IPS DF 19.7 (cell line): ENCODE data around the gene TBCB.
"Not testable (repeated sequence)": the region's sequence is repeated elsewhere in the genome, so short reads cannot be mapped to it uniquely, and the experiment has no call there.

ENCODE experiments used
- DNase-seq: peaks from one replicate; pipeline ENCODE4 v3.0.0-alpha.2; 2013; ENCODE audit warnings: low read depth, low spot score

Gene TBCB

DNA sequence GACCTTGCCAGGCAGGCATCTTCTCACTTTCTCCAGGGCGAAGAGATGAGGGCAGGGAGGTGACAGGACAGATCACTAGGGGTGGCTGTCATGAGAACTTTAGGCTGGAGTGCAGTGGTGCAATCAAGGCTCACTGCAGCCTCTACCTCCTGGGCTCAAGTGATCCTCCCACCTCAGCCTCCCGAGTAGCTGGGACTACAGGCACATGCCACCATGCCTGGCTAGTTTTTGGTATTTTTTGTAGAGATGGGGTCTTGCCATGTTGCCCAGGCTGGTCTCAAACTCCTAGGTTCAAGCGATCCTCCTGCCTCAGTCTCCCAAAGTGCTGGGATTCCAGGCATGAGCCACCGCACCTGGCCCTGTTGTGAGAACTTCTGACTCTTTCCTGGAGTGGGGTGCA is 19.6 kb downstream of the TBCB start:
- not testable (repeated sequence) for DNase-seq

DNA sequence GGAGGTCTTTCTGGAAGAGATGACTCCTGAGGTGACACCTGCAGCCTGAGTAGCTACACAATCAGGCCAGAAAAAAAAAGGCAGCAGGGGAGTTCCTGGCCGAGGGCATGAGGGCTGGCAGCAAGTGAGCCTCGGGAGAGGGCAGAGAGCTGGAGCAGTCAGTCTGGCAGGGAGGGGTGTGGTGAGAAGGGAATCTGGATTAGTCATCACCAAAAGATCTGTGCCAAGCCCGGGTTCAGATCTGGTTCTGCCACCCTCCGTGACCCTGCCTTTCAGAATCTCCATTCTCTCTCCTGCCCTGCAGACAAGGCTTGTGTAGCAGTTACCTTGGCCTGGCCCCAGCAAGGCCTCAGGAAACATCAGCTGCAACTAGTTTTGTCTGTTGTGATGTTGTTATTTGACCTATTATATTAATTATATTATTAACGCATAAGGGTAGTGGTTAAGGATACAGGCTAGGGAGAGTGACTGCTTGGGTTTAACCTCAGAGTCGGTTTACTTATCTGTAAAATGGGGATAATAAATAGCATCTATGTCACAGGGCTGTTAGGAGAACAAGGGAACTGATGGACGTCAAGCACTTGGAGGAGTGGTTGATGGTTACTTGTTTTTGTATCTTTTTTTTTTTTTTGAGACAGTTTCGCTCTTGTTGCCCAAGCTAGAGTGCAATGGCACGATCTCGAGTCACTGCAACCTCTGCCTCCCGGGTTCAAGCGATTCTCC is 21.9 kb downstream of the TBCB start:
- DNase-seq = no peak

DNA sequence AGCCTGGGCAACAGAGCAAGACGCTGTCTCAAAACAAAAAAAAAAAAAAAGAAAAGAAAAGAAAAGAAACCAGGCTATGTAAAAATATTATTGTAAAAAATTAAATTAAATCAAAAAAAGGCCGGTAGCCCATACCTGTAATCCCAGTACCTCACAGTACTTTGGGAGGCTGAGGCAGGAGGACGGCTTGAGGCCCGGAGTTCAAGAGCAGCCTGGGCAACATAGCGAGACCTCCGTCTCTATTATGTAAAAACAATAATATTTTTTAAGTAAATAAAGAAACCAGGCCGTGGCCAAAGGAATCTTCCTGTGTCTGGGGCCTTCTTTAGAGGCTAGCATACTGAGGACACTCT is 23.8 kb downstream of the TBCB start:
- DNase-seq = no peak

DNA sequence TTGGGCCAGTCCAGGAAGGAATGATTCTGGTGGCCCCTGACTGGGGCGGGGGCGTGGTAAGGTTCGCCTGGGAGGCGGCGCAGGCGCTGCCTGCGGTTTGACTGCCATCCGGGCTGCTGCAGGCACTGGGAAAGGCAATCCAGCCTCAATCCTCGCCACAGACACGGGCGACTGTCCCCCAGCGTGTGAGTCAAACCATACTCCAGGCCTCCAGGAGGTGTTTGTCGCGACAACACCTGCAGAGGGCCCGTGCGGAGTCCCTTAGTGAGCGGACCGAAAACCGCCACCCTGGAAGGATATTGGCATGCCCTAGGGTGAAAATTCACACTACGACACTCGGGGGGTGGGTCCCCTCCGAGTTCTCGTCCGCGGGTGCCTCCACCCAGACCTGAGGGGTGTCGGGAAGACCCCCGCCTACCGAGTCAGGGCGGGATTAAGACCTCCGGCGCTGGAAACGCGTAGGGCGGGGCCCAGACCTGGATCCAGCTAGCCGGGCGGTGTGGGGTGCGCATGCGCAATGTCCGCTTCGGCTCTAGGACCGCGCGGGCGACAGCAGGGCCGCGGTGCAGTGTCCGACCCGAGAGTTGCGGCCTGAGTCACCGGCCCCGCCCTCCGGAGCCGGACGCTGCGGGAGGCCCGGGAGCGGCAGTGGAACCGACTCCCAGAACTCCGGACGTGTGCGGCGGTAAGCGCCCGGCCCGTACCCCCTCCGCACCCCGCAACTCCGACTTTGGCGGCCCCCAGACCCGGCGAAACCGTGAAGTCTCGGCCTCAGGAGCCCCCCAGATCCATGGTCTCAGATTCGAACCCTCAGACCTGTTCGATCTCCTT is 24.4 kb downstream of the TBCB start, which contains the start of gene CAPNS1:
Gene CAPNS1 (plus strand): TSS at position 594 of the 831 bp plus-strand sequence. CDS start 946 bp downstream, outside the sequence.
- no peak for DNase-seq

DNA sequence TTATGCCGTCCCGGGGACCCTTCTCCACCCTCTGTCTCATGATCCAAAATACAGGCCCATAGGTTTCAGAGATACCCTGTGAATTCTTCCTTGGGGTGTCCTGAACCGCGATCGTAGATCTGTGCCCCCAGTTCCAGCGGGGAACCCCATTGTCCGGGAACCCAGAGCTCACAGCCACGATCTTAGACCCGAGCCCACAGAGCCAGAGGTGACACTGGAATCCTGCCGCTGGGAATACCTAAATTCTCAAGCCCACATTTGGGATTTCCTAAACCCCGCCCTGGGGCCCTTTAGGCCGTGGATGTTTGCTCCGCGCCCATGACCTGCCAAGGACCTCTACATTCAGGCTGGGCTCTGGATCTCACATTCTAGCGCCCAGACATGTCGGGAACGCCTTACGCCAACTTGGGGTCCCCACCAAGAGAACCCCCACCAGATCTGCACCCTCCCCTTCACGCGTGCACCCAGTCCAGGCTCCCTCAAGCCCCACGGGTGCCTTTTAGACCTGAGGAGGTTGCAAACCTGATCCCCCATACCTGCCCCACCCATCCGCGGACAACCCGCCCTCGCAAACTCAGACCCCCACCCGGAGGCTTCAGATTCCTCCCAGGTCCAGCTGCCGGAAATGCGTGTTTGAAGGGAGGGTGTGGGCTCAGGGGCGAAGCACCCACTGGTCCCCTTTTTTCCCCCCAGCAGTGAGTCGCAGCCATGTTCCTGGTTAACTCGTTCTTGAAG is 25.2 kb downstream of the TBCB start:
- no peak for DNase-seq

DNA sequence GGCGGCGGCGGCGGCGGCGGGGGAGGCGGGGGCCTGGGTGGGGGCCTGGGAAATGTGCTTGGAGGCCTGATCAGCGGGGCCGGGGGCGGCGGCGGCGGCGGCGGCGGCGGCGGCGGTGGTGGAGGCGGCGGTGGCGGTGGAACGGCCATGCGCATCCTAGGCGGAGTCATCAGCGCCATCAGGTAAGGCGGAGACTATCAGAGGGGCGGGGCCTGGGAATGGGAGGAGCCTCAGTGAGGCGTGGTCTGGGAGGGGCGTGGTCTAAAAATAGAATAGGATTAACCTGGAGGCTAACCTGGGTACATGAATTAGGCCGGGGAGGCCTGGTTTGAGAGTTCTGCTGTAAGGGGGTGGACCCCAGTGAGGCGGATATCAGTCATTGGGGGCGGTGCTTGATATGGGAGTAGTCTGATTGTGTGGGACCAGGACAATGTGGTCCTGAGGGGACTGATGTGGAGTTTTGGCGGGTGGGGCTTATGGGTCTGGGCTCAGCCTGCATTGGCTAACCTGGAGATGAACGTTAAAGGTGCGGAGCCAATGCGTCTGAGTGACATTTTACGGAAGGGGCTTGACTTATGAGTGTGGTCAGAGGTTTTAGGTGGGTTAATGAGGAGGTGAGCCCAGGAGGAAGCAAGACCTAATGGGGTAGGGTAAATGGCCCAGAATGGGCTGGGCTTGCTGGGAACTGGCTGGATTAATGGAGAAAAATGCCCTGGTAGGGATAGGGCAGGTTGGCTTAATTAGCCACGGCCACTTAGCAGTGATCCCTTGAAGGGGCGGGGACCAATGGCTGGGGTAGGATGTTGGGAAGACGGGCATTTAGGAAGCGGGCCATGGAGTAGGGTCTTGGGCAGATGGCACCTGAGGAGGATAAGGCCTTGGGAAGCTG is 26.0 kb downstream of the TBCB start:
- DNase-seq = peak; percentile 90

DNA sequence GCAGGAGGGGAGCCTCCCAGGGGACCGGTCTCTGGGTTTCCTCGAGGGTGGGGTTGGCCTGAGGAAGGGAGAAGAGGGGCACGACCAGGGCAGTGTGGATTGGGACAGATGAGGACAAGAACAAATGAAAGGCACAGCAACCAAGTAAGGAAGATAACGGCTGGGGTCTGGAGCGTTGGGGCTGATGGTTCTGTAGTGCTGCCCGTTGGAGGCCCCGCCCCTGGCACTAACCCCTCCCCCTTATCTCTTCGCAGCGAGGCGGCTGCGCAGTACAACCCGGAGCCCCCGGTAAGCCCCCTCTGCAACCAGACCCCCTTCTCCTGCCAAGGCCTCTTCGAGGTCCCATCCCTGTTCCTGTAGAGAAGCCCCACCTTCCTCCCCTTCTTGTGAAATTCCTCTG is 26.8 kb downstream of the TBCB start:
- DNase-seq = no peak

DNA sequence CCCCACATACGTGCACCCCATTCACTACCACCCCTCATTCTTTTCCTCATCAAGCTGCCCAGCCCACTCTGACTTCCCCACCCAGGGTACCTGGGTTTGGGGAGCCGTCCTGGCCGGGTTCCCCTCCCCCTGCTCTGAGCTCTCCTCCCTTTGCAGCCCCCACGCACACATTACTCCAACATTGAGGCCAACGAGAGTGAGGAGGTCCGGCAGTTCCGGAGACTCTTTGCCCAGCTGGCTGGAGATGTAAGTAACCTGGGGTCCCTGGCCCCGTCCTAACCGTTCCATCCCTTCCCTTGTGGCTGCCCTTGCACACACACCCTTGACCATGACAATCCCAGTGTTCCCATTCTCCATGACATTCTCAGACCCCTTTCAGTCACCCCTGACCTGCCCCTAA is 27.2 kb downstream of the TBCB start:
- no peak for DNase-seq

DNA sequence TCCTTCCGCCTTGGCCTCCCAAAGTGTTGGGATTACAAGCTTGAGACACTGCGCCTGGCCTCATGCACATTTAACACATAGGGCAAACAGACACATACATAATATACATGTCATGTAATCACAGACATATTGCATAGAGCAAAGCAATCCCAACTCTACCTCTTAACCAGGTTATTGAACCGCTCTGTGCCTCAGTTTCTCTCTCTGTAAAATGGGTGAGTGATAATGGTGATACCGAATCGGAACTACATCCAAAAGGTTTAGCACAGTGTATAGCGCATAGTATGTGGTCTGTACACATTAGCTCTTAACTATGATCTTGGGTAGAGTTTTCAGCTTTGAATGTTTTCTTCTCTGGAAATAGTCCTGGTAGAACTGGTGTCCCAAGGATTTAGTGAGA is 29.4 kb downstream of the TBCB start:
- no peak for DNase-seq

DNA sequence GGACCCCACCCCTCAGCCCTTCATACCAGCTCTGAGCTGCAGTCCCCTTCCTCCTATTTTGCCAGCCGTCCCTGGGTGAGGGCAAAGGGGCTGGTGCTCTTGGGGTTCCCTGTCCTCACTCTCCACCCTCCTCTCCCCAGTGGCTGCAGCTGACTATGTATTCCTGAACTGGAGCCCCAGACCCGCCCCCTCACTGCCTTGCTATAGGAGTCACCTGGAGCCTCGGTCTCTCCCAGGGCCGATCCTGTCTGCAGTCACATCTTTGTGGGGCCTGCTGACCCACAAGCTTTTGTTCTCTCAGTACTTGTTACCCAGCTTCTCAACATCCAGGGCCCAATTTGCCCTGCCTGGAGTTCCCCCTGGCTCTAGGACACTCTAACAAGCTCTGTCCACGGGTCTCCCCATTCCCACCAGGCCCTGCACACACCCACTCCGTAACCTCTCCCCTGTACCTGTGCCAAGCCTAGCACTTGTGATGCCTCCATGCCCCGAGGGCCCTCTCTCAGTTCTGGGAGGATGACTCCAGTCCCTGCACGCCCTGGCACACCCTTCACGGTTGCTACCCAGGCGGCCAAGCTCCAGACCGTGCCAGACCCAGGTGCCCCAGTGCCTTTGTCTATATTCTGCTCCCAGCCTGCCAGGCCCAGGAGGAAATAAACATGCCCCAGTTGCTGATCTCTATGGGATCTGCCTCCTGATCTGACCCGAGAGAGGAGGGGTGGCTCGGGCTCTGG is 34.6 kb downstream of the TBCB start:
- no peak for DNase-seq

DNA sequence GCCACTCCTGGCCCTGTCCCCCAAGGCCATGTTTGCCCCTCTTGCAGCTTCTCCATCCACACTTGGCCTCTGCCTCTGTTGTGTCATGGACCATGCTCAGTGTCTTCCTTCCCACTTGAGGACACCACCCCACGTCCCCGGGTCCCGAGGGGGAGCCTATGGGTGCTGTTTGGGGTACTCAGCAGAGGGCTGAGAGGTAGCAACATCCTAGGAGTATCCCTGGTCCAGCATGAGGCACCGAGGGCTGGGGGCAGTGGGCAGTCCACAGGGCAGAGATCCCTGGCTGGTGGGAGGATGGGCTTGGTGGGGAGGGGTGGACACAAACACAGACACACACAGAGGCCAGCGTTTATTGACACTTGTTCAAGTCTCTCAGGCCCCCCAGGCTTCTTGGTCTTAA is 35.3 kb downstream of the TBCB start:
- DNase-seq = no peak

DNA sequence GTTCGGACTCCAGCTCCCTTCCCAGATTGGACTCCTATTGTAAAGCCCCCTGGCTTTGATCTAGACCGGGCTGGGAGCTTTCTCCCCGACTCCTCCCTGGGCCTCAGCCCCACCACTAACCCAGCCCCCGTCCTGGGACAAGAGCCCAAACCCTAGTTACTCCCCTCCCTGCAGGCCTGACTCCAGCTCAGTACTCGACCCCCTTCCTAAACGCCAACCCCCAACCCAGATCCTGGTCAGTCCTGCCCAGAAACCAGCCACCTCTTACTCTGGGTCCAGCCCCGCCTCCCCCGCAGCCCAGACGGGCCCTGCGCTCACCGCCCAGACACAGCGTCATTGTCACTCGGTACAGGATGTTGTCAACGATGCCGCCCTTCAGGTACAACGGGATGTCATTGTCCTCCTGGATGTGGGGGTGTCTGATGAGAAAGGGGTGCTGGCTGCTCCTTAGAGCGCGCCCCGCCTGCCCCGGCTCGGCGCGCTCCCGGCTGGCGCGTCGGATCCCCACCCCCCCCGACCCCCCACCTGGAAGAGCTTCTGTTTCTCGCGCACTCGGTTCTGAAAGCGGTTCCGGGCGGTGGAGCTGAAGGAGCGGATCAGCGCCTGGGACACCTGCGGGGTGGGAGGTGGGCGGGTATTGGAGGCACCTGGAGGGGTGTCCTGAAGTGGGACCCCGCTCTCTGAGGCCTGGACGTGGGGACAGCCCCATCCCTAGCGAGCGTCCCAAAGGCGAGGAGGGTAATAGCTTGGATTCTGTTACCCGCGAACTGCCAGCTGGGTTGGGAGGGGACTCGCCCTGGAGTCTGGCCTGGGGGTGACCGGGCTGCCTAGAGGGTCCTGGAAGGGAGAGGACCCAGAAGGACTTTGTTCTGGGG is 36.1 kb downstream of the TBCB start:
- DNase-seq = no peak

DNA sequence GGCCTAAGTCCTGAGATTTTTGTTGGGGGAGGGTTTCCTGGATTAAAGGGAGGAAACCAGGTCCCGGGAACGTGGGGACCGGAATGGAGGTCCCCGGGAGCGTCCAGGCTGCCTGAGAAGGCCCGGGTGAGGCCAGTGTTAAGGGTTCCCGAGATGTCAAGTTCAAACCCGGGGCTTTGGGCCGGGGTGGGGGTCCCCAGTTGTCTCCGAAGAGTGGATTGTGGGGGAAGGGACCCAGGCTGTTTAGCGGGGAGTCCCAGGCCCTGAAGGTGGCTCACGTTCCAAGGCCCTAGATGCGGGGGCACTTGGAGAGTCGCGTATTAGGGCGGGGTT is 36.7 kb downstream of the TBCB start:
- DNase-seq = no peak

DNA sequence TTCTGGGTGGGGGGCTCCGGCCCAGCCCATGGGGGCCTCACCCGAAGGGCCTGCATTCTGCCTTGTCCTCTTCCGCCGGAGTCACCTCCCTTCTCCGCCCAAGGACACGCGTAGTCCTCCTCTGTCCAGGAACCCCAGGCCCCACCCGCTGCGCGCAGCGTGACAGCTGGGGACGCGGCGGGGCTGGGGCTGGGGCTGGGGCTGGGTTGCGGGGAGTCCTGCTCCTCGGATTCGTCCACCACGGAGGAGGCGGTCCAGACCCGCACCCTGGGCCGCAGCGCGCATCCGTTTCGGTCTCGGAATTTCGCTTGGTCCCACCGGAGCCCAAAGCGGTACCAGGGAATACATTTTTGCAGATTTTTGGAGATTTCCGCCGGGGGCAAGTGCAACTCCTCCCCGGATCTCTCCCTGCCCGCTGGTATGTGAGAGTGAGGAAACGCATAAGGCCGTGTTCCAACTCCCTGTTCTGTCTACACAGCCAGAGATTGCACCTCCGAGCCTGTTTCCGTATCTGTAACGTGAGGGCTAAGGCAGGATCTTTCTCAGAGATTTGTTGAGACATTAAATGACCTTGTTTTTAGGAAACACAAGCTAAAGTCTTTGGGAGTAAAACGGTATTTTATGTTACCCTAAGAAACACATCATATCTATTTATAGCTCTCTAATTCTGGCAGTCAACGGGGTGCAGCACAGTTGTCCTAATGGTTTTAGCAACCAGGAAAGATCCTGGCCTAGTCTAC is 37.3 kb downstream of the TBCB start, which contains the start of gene COX7A1:
Gene COX7A1 (minus strand): TSS at position 96 of the 740 bp plus-strand sequence. CDS start 40 bp downstream, at position 56.
- DNase-seq = no peak

DNA sequence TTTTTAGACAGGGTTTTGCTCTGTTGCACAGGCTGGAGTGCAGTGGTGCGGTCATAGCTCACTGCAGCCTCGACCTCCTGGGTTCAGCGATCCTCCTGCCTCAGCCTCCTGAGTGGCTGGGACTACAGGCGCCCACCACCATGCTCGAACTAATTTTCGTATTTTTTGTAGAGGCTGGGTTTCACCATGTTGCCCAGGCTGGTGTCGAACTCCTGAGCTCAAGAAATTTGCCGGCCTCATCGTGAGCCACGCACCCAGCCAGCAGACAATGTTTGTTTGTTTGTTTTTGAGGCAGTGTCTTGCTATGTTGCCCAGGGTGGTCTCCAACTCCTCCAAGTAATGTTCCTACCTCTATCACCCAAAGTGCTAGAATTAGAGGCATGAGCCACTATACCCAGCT is 37.9 kb downstream of the TBCB start:
- DNase-seq = no peak

DNA sequence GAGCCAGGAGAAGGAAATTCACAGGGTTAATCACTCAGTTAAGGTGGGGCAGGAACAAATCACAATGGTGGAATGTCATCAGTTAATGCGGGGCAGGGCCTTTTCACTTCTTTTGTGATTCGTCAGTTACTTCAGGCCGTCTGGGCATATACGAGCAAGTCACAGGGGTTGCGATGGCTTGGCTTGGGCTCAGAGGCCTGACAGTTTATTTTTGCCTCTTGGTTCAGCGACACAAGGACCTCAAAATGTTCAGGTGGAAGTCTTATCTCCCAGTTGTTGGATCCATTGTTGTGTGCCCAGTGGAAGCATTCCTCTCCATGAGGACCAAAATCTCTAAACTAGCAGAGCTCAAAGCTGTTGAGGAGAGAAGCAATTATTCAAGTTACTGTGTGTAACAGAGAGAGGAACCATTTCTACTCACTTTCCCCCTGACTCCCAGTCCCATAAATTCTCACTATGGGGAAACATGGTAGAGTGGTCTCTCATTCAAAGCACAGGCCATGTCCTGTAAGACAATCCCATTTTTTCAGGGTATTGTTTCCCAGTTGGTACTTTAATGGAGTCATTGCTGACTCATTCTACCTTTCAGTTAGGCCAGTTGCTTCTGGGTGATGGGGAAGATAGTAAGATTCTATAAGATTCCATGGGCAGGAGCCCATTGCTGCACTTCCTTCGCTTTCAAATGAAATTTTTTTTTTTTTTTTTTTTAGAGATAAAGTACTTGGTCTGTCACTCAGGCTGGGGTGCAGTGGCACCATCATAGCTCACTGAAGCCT is 45.7 kb downstream of the TBCB start:
- no peak for DNase-seq

DNA sequence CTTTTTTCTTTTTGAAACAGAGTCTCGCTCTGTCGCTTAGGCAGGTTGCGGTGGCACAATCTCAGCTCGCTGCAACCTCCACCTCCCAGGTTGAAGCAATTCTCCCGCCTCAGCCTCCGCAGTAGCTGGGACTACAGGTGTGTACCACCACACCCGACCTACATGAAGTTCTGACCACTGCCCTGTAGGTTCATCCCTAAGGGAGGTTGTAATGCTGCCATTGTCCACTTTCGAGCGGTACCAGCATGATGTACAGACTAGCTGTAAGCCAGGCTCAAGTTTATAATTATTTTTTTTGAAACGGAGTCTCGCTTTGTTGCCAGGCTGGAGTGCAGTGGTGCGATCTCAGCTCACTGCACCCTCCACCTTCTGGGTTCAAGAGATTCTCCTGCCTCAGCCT is 48.5 kb downstream of the TBCB start:
- DNase-seq = no peak

DNA sequence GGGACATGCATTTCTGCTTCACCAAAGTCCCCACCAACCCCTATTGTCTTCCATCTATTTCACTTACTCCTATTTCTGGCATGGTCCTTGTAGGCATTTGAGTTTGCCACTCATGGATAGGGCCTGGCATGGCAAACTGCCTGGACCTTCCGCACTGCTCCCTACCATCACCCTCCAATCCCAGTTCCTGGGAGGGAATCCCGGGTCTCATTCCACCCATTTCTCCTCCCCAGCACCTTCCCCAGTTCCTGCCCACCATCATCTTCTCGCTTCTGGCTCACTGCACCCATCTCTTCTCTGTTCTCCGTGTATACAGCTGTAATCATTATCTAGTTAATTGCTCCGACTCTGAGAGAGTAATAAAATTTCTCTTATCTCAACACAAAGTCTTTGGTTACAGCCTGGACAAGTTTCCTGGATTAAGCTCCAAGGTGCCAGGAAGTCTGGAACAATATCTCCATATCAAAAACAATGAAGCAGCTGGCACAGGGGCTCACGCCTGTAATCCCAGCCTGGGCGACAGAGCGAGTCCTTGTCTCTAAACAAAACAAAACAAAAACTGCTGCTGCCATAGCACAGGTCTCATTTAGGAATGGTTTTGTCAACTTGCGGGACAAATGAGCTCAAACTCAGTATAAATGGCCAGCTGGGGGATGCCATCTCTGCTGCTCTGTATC is 54.0 kb downstream of the TBCB start:
- DNase-seq = no peak
